Stimulated activated CD4-positive, alpha-beta T cell treated with anti-CD3 and anti-CD28 coated beads, TNF-alpha, amount 100 ng/mL, for 48 hours (primary cell): ENCODE data around the gene COA7.

Experiments
- DNase-seq, 3 donors: peaks; one replicate each; pipeline ENCODE4 v3.0.0-alpha.2; 2020; ENCODE audit warnings: low read depth in 3 of 3

Gene COA7

DNA sequence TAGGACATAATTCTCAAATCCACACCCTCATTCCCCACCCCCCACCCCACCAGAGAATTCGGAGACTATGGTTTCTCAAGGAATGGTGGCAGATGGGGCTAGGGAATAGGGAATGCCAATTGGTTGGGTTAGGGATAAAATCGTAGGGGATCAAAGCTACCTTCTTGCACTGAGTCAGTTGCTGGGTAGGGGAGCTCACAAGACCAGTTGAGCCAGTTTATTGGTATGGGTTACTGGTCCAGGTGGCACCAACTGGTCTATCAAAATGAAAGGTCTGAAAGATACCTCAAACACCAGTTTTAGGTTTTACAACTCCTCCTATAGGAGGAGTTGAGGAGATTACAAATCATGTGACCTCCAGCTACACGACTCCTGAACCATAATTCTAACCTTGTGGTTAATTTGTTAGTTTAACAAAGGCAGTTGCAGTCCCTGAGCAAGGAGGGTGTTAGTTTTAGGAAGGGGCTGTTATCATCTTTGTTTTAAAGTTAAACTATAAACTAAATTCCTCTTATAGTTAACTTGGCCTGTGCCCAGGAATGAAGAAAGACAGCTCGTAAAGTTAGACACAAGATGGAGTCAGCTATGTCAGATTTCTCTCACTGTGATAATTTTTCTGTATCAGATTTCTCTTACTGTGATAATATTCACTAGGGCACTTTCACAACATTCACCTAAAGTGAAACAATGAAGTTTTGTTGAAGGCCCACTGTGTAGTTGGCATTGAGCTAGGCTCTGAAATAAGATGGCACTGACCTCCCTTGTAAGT lies 62.6 kb downstream of the COA7 start:
- no peak for DNase-seq
